Spinal cord (tissue), 10 donors: Measurements from ENCODE around the gene EMC6. TPM values are rescaled to one million over a fixed set of nuclear protein-coding genes. Genes with fewer than 3 reads are reported as not detected.

Experiments used
- DNase-seq, 6 donors: peaks; one replicate each; pipeline versions ENCODE4 v3.0.0 to v3.0.0-alpha.2; 2013 to 2015; ENCODE audit warnings: low spot score in 6 of 6, low read depth in 4 of 6
- H3K27ac ChIP-seq: one replicate; pipeline ENCODE4 v1.5.1; 2013; ENCODE audit warnings: low read depth, low read length, control low read depth
- H3K27me3 ChIP-seq: one replicate; pipeline ENCODE4 v1.6.1; 2013; ENCODE audit warnings: low read length; ENCODE audit not compliant: control insufficient read depth, insufficient read depth
- H3K36me3 ChIP-seq: one replicate; pipeline ENCODE4 v1.6.1; 2013; ENCODE audit warnings: low read length; ENCODE audit not compliant: control insufficient read depth, insufficient read depth
- H3K4me1 ChIP-seq: one replicate; pipeline ENCODE4 v1.6.1; 2013; ENCODE audit warnings: low read length; ENCODE audit not compliant: control insufficient read depth, insufficient read depth
- H3K4me3 ChIP-seq: one replicate; pipeline ENCODE4 v1.5.1; 2013; ENCODE audit warnings: low read depth, low read length, control low read depth
- H3K9me3 ChIP-seq: one replicate; pipeline ENCODE4 v1.6.1; 2013; ENCODE audit warnings: low read length; ENCODE audit not compliant: control insufficient read depth, insufficient read depth
- WGBS: methylation state at CpG from one replicate; pipeline ENCODE4 v1.1.5; 2013; ENCODE audit warnings: missing lambda C conversion rate; ENCODE audit not compliant: insufficient coverage; 5-methylcytosine and 5-hydroxymethylcytosine counted together
- polyA plus RNA-seq, 2 donors: library from polyadenylated mRNA; unstranded; fragments of 120-200 nt; gene quantifications; one replicate each; pipeline ENCODE4 v1.2.1, GENCODE V29; 2013; ENCODE audit not compliant: insufficient read length in 2 of 2
- total RNA-seq, 2 donors: library from RNA; depleted of rRNA in 1 of 2; stranded (reverse); fragments of 120-200 nt in 1 of 2; fragments of >200 nt in 1 of 2; gene quantifications; one replicate each; pipeline versions ENCODE4 v1.2.3 to v1.2.4, GENCODE V29; 2013 to 2014
- donor health status: healthy.

Gene EMC6
- total and polyA plus RNA-seq, 4 donors: 11.0 to 48.1 (median 31.2) TPM

DNA sequence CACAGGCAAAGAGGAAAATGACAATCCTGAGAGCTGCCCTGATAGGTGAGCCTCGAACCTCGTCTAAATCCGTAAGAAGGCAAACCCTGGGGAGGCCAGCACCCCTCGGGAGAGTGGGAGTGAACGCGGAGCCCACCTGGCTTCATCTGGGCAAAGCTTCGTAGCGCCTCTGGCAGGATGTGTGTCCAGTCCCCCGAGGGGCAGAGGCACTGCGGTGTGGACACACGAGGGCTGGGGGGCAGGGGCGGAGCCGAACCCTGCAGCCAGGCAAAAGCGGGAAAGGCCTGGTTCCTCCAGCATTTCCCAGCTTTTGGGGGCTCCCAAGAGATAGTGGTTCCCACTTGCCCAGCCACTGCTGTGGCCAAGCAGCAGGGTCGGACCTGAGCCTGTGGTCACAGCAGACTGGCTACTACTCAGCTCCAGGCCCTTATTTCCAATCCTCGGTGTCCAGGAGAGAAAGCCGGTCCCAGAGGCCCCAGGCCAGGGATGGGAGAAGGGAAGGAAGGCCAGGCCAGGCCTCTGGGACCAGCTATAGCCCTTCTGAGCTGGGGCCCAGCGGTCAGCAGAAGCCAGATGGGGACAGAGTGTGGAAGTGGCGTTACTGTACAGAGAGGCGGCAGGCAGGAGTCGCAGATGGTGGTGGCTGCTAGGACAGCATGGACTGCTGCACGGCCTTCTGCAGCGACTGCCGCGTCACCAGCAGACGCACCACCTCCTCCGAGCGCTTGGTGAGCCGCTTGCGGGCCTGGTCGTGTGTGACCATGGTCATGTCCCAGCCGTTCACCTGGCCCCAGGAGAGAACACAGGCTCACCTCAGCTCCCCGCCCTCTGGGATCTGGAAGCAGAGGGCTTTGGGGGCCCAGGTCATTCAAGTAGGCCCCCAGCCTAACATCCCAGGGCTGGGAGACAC is 5.3 kb upstream of the EMC6 start:
- Histone ChIP-seq H3K4me1 (peaks cover 66% of the 10 kb centered on the region), H3K4me3 (no peak overlapping the region), H3K36me3 (peaks cover 65% of the 10 kb centered on the region), H3K9me3 (no peaks in the 10 kb centered on the region), H3K27ac (no peak overlapping the region), H3K27me3 (no peaks in the 10 kb centered on the region)
- 82% methylated on average over 30 of the region's 33 CpGs for WGBS
- DNase-seq: no peak

- Histone ChIP-seq H3K27me3 (no peaks in the 10 kb centered on the region), H3K36me3 (peaks cover 51% of the 10 kb centered on the region), H3K4me1 (peaks cover 52% of the 10 kb centered on the region), H3K27ac (no peak overlapping the region), H3K9me3 (no peaks in the 10 kb centered on the region), H3K4me3 (no peak overlapping the region)
- WGBS: 81% methylated on average over 3 of the region's 5 CpGs
- peak in 1 of 6 donors; percentile 37 for DNase-seq
Observed at GRCh38 chr17:3665834-3666233, 2.8 kb upstream of the EMC6 start.

DNA sequence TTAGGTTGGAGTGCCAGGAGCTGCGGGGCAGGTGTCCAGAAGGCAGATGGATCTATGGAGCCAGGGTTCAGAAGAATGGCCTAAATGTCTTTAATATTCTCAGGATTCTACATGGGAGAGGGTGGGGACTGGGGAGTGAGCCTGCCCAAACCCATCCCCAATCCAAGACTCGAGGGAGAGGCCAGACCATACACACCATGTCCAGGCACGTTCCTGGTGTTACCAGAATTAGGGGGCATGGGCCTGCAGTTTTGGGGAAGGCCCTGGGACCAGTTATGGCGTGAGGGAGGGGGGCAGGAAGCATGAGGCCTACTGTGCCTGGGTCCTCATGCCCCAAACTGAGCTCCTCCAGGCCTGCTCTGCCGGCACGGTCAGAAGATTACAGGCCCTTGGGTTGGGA is 2.1 kb upstream of the EMC6 start:
- WGBS: 95% methylated on average over 5 of the region's 6 CpGs
- H3K36me3 ChIP-seq: peaks cover 47% of the 10 kb centered on the region
- no peaks in the 10 kb centered on the region for H3K9me3 ChIP-seq
- no peak overlapping the region for H3K4me3 ChIP-seq
- H3K4me1 ChIP-seq: peaks cover 52% of the 10 kb centered on the region
- no peaks in the 10 kb centered on the region for H3K27me3 ChIP-seq
- DNase-seq: no peak
- H3K27ac ChIP-seq: no peak overlapping the region

DNA sequence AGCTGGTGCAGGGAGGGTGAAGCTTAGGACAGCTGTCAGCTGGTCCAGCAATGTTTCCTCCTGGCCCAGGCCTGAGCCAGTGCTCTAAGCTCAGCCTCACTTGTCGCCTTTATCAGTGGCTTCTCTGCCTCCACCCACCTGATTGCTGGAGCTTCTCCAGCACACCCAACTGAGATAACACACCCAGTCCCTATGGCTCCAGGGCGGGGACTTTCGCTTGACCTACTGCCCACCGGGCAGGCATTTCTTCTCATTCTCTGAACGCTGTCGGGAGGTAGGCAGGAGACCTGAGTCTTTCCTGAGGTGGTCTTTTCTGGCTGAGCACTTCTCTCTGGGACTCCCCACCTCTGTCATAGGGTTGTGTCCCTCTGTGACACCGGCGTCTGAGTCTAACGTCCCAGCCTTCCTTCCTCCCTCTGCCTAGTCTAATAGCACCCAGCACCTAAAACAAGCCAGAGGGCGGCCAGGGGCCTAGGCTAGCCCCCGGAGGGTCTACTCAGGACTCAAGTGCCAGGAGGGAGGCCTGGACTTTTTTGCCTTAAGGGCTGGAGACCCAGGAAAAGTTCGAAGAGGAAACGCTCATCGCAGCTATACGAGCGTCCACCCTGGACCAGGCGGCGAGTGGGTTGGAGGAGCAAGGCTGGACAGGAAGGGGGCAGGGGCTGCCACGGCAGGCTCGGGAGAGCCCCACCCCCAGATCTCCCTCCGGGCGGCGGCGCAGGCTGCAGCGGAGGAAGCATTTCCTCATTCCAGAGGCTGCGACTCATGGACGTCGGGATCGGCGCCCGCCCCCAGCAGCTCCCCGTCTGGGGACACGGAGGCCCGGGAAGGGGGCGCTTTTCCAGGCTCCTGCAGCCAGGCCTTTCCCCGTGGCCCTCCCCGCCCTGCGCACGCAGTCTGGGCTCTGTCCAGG is 990 bp upstream of the EMC6 start:
- WGBS: 7% methylated on average over 31 of the region's 39 CpGs
- no peaks in the 10 kb centered on the region for H3K27me3 ChIP-seq
- H3K9me3 ChIP-seq: no peaks in the 10 kb centered on the region
- H3K4me3 ChIP-seq: peak overlapping the region; percentile 95
- peaks cover 48% of the 10 kb centered on the region for H3K4me1 ChIP-seq
- DNase-seq: peak in 5 of 6 donors; percentile 28 to 87 (median 43)
- H3K36me3 ChIP-seq: peaks cover 36% of the 10 kb centered on the region
- H3K27ac ChIP-seq: peak overlapping the region; percentile 97

- under 1% methylated on average over 32 of the region's 32 CpGs for WGBS
- Histone ChIP-seq H3K9me3 (no peaks in the 10 kb centered on the region), H3K27me3 (no peaks in the 10 kb centered on the region), H3K4me1 (peaks cover 41% of the 10 kb centered on the region), H3K27ac (peak overlapping the region; percentile 84), H3K36me3 (peaks cover 25% of the 10 kb centered on the region), H3K4me3 (peak overlapping the region; percentile 95)
- DNase-seq: no peak
Observed at GRCh38 chr17:3669085-3669347, 404 bp downstream of the EMC6 start.

DNA sequence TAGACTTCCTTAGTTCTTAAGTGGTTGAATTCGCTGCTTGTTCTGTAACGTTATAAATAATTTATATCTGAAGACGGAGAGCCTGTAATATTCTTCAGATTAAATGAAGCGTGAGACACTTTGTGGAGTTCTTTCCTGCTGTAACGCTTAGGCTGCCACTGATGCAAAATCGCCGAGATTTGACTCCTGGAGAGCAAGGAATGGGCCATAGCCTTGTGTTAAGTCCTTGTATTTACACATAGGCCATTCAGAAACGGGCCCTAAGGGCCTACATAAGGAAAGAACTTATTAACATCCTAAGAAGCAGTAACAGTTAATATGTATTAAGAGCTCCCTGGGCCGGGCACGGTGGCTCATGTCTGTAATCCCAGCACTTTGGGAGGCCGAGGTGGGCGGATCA is 936 bp downstream of the EMC6 start:
- Histone ChIP-seq H3K27me3 (no peaks in the 10 kb centered on the region), H3K4me3 (peak overlapping the region; percentile 95), H3K4me1 (peaks cover 41% of the 10 kb centered on the region), H3K9me3 (no peaks in the 10 kb centered on the region), H3K27ac (no peak overlapping the region), H3K36me3 (peaks cover 20% of the 10 kb centered on the region)
- 66% methylated on average over 7 of the region's 12 CpGs for WGBS
- no peak for DNase-seq

DNA sequence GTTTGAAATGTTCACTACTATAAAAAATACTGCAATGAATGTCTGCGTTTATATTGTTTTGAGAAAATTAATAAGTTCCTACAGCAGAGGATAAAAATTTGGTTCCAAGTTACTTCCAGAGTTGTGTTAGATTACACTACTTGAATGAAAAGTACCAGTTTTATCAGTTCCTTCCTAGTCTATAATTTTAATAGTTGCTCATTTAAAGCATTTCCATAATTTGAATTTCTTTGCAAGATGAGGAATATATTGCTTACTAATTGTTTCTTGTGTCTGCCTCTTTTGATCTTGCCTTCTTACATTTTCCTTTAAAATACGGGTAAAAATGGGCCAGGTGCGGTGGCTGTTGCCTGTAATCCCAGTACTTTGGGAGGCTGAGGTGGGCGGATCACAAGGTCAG is 4.0 kb downstream of the EMC6 start:
- no peak overlapping the region for H3K4me3 ChIP-seq
- peaks cover 16% of the 10 kb centered on the region for H3K4me1 ChIP-seq
- no peaks in the 10 kb centered on the region for H3K9me3 ChIP-seq
- H3K27me3 ChIP-seq: no peaks in the 10 kb centered on the region
- WGBS: 100% methylated on average over 1 of the region's 4 CpGs
- DNase-seq: no peak
- peaks cover 18% of the 10 kb centered on the region for H3K36me3 ChIP-seq
- no peak overlapping the region for H3K27ac ChIP-seq

- Histone ChIP-seq H3K9me3 (no peaks in the 10 kb centered on the region), H3K36me3 (peaks cover 20% of the 10 kb centered on the region), H3K27ac (no peak overlapping the region), H3K4me3 (no peak overlapping the region), H3K4me1 (no peaks in the 10 kb centered on the region), H3K27me3 (no peaks in the 10 kb centered on the region)
- no peak for DNase-seq
- WGBS: 89% methylated on average over 11 of the region's 11 CpGs
Observed at GRCh38 chr17:3675886-3676285, 7.3 kb downstream of the EMC6 start.

GRCh38 chr17:3678095-3678820 is 9.6 kb downstream of the EMC6 start:
- H3K4me1 ChIP-seq: no peaks in the 10 kb centered on the region
- no peak overlapping the region for H3K27ac ChIP-seq
- H3K4me3 ChIP-seq: no peak overlapping the region
- no peak for DNase-seq
- peaks cover 2% of the 10 kb centered on the region for H3K27me3 ChIP-seq
- peaks cover 24% of the 10 kb centered on the region for H3K36me3 ChIP-seq
- 41% methylated on average over 16 of the region's 16 CpGs for WGBS
- no peaks in the 10 kb centered on the region for H3K9me3 ChIP-seq
